A549 treated with Mapracorat at 1 μM for 4 hours (cell line): ENCODE data around the gene TMSB15C. TPM values are rescaled to one million over a fixed set of nuclear protein-coding genes. Genes with fewer than 3 reads are reported as not detected.

Experiments used
- total RNA-seq: library from RNA; stranded (reverse); fragments of 200-300 nt; extraction: Qiagen RNA extraction; gene quantifications from 5 replicates; pipeline ENCODE4 v1.2.3, GENCODE V29; 2022

The TMSB15C gene
- 0.07 to 0.33 TPM (median 0.23 TPM) in 4 of 5 replicates, not detected in the other for total RNA-seq

GRCh38 chrX:104075778-104076445, at the start of gene TMSB15C:
Gene TMSB15C, minus strand, starts transcription at chrX:104076236.

GRCh38 chrX:104112326-104112951, 36.4 kb upstream of the TMSB15C start, which contains the start of gene ZCCHC18:
Gene ZCCHC18, plus strand, starts transcription at chrX:104112523. Its CDS starts 1,589 bp downstream, at chrX:104114112.

DNA sequence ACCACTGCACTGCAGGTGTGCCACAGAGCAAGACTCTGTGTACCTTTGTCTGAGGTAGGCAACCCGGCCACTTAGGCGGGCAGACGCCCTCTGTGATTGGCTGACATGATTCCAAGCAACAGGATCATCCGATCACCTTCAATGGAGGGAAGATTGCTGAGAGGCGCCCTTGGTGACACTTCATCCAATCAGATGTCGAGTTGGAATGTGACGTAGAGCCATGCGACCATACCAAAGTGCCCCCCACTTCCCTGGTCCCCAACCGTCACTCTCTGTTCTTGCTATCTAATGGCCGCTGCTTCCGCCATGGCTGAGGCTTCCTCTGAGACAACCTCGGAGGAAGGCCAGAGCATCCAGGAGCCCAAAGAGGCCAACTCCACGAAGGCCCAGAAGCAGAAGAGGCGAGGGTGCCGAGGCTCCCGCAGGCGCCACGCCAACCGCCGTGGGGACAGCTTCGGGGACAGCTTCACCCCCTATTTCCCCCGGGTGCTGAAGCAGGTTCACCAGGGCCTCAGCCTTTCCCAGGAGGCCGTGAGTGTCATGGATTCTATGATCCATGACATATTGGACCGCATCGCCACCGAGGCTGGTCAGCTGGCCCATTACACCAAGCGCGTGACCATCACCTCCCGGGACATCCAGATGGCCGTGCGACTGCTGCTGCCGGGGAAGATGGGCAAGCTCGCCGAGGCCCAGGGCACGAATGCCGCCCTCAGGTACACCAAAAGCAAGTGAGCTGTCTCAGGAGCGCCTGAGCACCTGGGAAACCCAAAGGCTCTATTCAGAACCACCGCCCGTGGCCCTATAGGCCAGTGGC, 36.1 kb downstream of the TMSB15C start, which contains the start of gene H2BW2:
H2BW2 (plus strand) TSS at position 268 of the 817 bp plus-strand sequence; CDS start at position 307, 39 bp downstream.

Other genes with a start within 250 kb of the TMSB15C start
- 0.04 TPM in 1 of 5 replicates, not detected in the others for gene RAB9B, start 244.0 kb downstream of the TMSB15C start, total RNA-seq
- 5.0 to 8.8 TPM (median 6.9 TPM) in 5 replicates for gene TMSB15B, start 113.6 kb downstream of the TMSB15C start, total RNA-seq
- gene H2BW1, start 62.5 kb downstream of the TMSB15C start, total RNA-seq = not detected in 5 replicates
- gene H2BW2, start 36.3 kb downstream of the TMSB15C start, total RNA-seq = not detected in 5 replicates
- 0.14 to 0.25 TPM in 2 of 5 replicates, not detected in the others for gene ZCCHC18, start 36.3 kb upstream of the TMSB15C start, total RNA-seq
- 3.8 to 4.9 TPM (median 4.4 TPM) in 5 replicates for gene SLC25A53, start 80.8 kb upstream of the TMSB15C start, total RNA-seq
- gene FAM199X, start 90.2 kb upstream of the TMSB15C start, total RNA-seq = 13.8 to 18.8 TPM (median 17.5 TPM) in 5 replicates
- 0.10 to 0.11 TPM in 2 of 5 replicates, not detected in the others for gene ESX1, start 178.7 kb upstream of the TMSB15C start, total RNA-seq